ENCODE results near the gene PRRT2.

The PRRT2 gene

GRCh38 chr16:29813644-29814562, 1.9 kb downstream of the PRRT2 start:
- in situ Hi-C loops (cut with HindIII; ENCODE audit: low sequenced_read_pairs), result no loop called here
- TF ChIP-seq, protein P1, sequence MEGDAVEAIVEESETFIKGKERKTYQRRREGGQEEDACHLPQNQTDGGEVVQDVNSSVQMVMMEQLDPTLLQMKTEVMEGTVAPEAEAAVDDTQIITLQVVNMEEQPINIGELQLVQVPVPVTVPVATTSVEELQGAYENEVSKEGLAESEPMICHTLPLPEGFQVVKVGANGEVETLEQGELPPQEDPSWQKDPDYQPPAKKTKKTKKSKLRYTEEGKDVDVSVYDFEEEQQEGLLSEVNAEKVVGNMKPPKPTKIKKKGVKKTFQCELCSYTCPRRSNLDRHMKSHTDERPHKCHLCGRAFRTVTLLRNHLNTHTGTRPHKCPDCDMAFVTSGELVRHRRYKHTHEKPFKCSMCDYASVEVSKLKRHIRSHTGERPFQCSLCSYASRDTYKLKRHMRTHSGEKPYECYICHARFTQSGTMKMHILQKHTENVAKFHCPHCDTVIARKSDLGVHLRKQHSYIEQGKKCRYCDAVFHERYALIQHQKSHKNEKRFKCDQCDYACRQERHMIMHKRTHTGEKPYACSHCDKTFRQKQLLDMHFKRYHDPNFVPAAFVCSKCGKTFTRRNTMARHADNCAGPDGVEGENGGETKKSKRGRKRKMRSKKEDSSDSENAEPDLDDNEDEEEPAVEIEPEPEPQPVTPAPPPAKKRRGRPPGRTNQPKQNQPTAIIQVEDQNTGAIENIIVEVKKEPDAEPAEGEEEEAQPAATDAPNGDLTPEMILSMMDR (IDR thresholded peaks at IDR 0.05; ENCODE audit: low read depth, low read length), result no peak
- DNase-seq (ENCODE audit: low read depth, low spot score), result no peak
- no peak overlapping the region for H3K4me3 ChIP-seq (ENCODE audit: low read depth, low read length)

GRCh38 chr16:29814592-29814991, 2.6 kb downstream of the PRRT2 start:
- no peak for DNase-seq (ENCODE audit: low read depth, low spot score)
- TF ChIP-seq, protein P1 (IDR thresholded peaks at IDR 0.05; ENCODE audit: low read depth, low read length), result no peak
- in situ Hi-C loops (cut with HindIII; ENCODE audit: low sequenced_read_pairs), result no loop called here
- H3K4me3 ChIP-seq (ENCODE audit: low read depth, low read length), result no peak overlapping the region

- no peak for DNase-seq (ENCODE audit: low read depth, low spot score)
- H3K4me3 ChIP-seq (ENCODE audit: low read depth, low read length), result peak overlapping the region; percentile 81
- in situ Hi-C loops (cut with HindIII; ENCODE audit: low sequenced_read_pairs), result no loop called here
- TF ChIP-seq, protein P1 (IDR thresholded peaks at IDR 0.05; ENCODE audit: low read depth, low read length), result no peak
Measured at GRCh38 chr16:29815032-29815721, 3.2 kb downstream of the PRRT2 start.

GRCh38 chr16:29815793-29816693, 4.0 kb downstream of the PRRT2 start, which contains the start of gene PAGR1:
PAGR1 (plus strand) TSS chr16:29816152; CDS start chr16:29816526, 374 bp downstream.
- in situ Hi-C loops (cut with HindIII; ENCODE audit: low sequenced_read_pairs), result no loop called here
- peak within 1 kb of the TSS; percentile 81 for H3K4me3 ChIP-seq (ENCODE audit: low read depth, low read length)
- TF ChIP-seq, protein P1 (IDR thresholded peaks at IDR 0.05; ENCODE audit: low read depth, low read length), result peak; percentile 94
- peak; percentile 100 for DNase-seq (ENCODE audit: low read depth, low spot score)

DNA sequence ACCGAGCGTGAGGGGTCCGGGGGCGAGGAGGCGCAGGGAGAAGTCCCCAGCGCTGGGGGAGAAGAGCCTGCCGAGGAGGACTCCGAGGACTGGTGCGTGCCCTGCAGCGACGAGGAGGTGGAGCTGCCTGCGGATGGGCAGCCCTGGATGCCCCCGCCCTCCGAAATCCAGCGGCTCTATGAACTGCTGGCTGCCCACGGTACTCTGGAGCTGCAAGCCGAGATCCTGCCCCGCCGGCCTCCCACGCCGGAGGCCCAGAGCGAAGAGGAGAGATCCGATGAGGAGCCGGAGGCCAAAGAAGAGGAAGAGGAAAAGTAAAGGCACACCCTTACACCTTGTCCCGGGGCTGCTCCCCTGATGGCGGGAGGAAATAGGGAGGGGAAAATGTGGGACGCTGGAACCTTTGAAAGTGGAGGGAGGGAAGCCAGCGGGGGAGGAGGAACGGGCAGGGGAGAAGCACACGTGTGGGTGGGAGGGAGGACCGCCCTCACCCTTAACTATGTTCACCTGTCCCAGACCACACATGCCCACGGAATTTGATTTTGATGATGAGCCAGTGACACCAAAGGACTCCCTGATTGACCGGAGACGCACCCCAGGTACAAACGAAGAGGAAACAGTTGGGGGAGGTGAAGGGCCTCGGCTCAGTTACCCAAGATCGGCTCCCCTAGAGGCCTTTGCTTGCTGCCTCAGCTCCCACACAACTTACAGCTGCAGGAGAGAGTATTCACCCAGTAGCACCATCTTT, 4.9 kb downstream of the PRRT2 start:
- DNase-seq (ENCODE audit: low read depth, low spot score), result peak; percentile 64
- in situ Hi-C loops (cut with HindIII; ENCODE audit: low sequenced_read_pairs), result no loop called here

More for the DNA sequence above, 4.9 kb downstream of the PRRT2 start:
- TF ChIP-seq, protein P1 (IDR thresholded peaks at IDR 0.05; ENCODE audit: low read depth, low read length), result peak; percentile 20
- peak overlapping the region; percentile 81 for H3K4me3 ChIP-seq (ENCODE audit: low read depth, low read length)

Data from astrocyte of the spinal cord (primary cell).